ENCODE measurements around the gene MAFG.

GRCh38 chr17:81891303-81891552 is 36.3 kb downstream of the MAFG start:
- TF ChIP-seq IKZF4 (CRISPR knock-in tag; IDR thresholded peaks at IDR 0.05; ENCODE audit: borderline replicate concordance, low read depth, not compliant biosample characterization) (no peak), CEBPG (CRISPR knock-in tag; IDR thresholded peaks at IDR 0.05) (no peak), ZNF558 (CRISPR knock-in tag; IDR thresholded peaks at IDR 0.05; ENCODE audit: borderline replicate concordance) (no peak), GATAD2A (CRISPR knock-in tag; IDR thresholded peaks at IDR 0.05) (no peak)

All from HepG2 (cell line).